ENCODE results near the gene FJX1. TPM values are rescaled to one million over a fixed set of nuclear protein-coding genes. Genes with fewer than 3 reads are reported as not detected.

Gene FJX1
- total and polyA plus RNA-seq, 2 experiments from 2014 or later: 9.4 to 16.1 TPM

DNA sequence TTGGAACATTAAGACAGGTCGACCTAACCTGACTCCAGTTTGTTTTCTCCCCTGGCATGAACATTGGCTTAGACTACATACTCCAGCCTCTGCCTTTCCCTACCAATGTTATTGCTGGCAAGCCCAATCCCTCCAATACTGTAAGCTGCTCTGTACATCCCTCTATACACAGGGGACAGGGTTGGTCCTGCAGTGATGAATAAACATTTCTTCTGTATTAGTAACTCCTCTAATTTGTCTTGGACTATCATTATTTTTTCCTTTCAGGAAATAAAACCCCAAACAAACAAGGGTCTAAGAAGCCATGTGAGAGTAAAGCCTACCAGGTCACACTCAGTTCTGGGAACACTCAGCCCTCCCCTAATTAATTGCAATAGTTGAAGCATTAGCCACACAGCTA, 35.1 kb upstream of the FJX1 start (continued):
- TF ChIP-seq, protein P1, sequence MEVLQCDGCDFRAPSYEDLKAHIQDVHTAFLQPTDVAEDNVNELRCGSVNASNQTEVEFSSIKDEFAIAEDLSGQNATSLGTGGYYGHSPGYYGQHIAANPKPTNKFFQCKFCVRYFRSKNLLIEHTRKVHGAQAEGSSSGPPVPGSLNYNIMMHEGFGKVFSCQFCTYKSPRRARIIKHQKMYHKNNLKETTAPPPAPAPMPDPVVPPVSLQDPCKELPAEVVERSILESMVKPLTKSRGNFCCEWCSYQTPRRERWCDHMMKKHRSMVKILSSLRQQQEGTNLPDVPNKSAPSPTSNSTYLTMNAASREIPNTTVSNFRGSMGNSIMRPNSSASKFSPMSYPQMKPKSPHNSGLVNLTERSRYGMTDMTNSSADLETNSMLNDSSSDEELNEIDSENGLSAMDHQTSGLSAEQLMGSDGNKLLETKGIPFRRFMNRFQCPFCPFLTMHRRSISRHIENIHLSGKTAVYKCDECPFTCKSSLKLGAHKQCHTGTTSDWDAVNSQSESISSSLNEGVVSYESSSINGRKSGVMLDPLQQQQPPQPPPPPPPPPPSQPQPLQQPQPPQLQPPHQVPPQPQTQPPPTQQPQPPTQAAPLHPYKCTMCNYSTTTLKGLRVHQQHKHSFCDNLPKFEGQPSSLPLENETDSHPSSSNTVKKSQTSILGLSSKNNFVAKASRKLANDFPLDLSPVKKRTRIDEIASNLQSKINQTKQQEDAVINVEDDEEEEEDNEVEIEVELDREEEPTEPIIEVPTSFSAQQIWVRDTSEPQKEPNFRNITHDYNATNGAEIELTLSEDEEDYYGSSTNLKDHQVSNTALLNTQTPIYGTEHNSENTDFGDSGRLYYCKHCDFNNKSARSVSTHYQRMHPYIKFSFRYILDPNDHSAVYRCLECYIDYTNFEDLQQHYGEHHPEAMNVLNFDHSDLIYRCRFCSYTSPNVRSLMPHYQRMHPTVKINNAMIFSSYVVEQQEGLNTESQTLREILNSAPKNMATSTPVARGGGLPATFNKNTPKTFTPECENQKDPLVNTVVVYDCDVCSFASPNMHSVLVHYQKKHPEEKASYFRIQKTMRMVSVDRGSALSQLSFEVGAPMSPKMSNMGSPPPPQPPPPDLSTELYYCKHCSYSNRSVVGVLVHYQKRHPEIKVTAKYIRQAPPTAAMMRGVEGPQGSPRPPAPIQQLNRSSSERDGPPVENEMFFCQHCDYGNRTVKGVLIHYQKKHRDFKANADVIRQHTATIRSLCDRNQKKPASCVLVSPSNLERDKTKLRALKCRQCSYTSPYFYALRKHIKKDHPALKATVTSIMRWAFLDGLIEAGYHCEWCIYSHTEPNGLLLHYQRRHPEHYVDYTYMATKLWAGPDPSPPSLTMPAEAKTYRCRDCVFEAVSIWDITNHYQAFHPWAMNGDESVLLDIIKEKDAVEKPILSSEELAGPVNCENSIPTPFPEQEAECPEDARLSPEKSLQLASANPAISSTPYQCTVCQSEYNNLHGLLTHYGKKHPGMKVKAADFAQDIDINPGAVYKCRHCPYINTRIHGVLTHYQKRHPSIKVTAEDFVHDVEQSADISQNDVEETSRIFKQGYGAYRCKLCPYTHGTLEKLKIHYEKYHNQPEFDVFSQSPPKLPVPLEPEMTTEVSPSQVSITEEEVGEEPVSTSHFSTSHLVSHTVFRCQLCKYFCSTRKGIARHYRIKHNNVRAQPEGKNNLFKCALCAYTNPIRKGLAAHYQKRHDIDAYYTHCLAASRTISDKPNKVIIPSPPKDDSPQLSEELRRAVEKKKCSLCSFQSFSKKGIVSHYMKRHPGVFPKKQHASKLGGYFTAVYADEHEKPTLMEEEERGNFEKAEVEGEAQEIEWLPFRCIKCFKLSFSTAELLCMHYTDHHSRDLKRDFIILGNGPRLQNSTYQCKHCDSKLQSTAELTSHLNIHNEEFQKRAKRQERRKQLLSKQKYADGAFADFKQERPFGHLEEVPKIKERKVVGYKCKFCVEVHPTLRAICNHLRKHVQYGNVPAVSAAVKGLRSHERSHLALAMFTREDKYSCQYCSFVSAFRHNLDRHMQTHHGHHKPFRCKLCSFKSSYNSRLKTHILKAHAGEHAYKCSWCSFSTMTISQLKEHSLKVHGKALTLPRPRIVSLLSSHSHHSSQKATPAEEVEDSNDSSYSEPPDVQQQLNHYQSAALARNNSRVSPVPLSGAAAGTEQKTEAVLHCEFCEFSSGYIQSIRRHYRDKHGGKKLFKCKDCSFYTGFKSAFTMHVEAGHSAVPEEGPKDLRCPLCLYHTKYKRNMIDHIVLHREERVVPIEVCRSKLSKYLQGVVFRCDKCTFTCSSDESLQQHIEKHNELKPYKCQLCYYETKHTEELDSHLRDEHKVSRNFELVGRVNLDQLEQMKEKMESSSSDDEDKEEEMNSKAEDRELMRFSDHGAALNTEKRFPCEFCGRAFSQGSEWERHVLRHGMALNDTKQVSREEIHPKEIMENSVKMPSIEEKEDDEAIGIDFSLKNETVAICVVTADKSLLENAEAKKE (CRISPR knock-in tag; IDR thresholded peaks at IDR 0.05): no peak
- TF ChIP-seq, protein P2, sequence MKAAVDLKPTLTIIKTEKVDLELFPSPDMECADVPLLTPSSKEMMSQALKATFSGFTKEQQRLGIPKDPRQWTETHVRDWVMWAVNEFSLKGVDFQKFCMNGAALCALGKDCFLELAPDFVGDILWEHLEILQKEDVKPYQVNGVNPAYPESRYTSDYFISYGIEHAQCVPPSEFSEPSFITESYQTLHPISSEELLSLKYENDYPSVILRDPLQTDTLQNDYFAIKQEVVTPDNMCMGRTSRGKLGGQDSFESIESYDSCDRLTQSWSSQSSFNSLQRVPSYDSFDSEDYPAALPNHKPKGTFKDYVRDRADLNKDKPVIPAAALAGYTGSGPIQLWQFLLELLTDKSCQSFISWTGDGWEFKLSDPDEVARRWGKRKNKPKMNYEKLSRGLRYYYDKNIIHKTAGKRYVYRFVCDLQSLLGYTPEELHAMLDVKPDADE (IDR thresholded peaks at IDR 0.05): no peak
- TF ChIP-seq STAT1 (IDR thresholded peaks at IDR 0.05; ENCODE audit: unreplicated experiment) (no peak), EZH2 (IDR thresholded peaks at IDR 0.05; ENCODE audit: low read depth, unreplicated experiment) (no peak), EZH2phosphoT487 (IDR thresholded peaks at IDR 0.05; ENCODE audit: unreplicated experiment) (no peak), ZNF114 (CRISPR knock-in tag; IDR thresholded peaks at IDR 0.05) (no peak)
- TF ChIP-seq, protein P3, sequence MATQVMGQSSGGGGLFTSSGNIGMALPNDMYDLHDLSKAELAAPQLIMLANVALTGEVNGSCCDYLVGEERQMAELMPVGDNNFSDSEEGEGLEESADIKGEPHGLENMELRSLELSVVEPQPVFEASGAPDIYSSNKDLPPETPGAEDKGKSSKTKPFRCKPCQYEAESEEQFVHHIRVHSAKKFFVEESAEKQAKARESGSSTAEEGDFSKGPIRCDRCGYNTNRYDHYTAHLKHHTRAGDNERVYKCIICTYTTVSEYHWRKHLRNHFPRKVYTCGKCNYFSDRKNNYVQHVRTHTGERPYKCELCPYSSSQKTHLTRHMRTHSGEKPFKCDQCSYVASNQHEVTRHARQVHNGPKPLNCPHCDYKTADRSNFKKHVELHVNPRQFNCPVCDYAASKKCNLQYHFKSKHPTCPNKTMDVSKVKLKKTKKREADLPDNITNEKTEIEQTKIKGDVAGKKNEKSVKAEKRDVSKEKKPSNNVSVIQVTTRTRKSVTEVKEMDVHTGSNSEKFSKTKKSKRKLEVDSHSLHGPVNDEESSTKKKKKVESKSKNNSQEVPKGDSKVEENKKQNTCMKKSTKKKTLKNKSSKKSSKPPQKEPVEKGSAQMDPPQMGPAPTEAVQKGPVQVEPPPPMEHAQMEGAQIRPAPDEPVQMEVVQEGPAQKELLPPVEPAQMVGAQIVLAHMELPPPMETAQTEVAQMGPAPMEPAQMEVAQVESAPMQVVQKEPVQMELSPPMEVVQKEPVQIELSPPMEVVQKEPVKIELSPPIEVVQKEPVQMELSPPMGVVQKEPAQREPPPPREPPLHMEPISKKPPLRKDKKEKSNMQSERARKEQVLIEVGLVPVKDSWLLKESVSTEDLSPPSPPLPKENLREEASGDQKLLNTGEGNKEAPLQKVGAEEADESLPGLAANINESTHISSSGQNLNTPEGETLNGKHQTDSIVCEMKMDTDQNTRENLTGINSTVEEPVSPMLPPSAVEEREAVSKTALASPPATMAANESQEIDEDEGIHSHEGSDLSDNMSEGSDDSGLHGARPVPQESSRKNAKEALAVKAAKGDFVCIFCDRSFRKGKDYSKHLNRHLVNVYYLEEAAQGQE (IDR thresholded peaks at IDR 0.05; ENCODE audit: unreplicated experiment): no peak

Measured in GM23338 (cell line).